ENCODE measurements around the gene OR5H14. TPM values are rescaled to one million over a fixed set of nuclear protein-coding genes. Genes with fewer than 3 reads are reported as not detected.

Gene OR5H14
- total and polyA plus RNA-seq, 2 of the 8 experiments (the other 6 are each of a cell fraction or from before 2014, with no cell fraction given): not detected

DNA sequence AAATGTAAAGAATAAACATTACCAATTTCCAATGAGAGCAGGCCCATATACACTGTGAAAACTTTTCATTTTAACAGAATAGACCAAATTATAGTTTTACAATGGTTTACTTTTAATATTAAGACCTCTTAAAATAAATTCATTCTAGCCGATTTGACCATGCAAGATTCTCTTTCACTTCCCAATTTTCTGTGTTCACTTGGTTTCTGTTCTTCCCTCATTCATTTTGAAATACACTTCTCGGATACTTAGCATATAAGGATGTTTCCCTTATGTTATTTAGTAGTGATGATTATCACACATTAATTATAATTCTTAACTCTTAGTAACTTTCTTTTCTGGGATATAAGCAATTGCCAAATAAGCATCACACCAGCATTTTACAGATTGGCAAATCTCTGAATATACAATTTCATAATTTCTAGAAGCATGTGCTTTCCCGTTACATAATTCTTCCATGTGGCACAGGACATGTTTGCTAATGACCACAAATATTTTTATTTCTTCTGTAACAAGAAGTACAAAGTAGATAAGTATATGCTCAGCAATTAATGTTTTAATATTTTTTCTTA is 33.1 kb downstream of the OR5H14 start (continued):
- TF ChIP-seq SRF (IDR thresholded peaks at IDR 0.05; ENCODE audit: low read depth, low read length) (no peak), SP2 (IDR thresholded peaks at IDR 0.05; ENCODE audit: low read length) (no peak), RXRA (IDR thresholded peaks at IDR 0.05; ENCODE audit: insufficient read depth, low read depth, low read length) (no peak), SP4 (IDR thresholded peaks at IDR 0.05; ENCODE audit: low read length) (no peak), CHD2 (IDR thresholded peaks at IDR 0.05; ENCODE audit: low read length) (no peak), TBP (IDR thresholded peaks at IDR 0.05; ENCODE audit: low read depth, low read length) (no peak), RBBP5 (IDR thresholded peaks at IDR 0.05; ENCODE audit: borderline replicate concordance, low read depth, low read length) (no peak)
